Endothelial cell of umbilical vein (primary cell): ENCODE results near the gene OPCML.

Experiments
- CTCF ChIP-seq, 2 donors: IDR thresholded peaks; 1 replicate in 1 of 2; 2 replicates in 1 of 2; pipeline ENCODE4 v1.5.1; 2011; ENCODE audit warnings: low read length in 2 of 2, mild to moderate bottlenecking in 2 of 2, moderate library complexity in 2 of 2, control low read depth in 1 of 2, inconsistent platforms in 1 of 2, low read depth in 1 of 2; ENCODE audit not compliant: insufficient read depth in 1 of 2; ENCODE audit errors: extremely low read depth in 1 of 2
- EZH2 ChIP-seq: IDR thresholded peaks from 2 replicates; pipeline ENCODE4 v1.6.1; 2012; ENCODE audit warnings: borderline replicate concordance, low read depth, mild to moderate bottlenecking, moderate library complexity, low read length, inconsistent platforms; ENCODE audit not compliant: severe bottlenecking
- FOS ChIP-seq: IDR thresholded peaks from 2 replicates; pipeline ENCODE4 v1.6.1; 2011; ENCODE audit warnings: mild to moderate bottlenecking, low read length, moderate library complexity, borderline replicate concordance; ENCODE audit not compliant: insufficient read depth
- MAX ChIP-seq: IDR thresholded peaks from 2 replicates; pipeline ENCODE4 v1.6.1; 2011; ENCODE audit not compliant: insufficient read depth, insufficient read length
- MYC ChIP-seq: IDR thresholded peaks from one replicate; pipeline ENCODE4 v1.6.1; 2011; ENCODE audit warnings: mild to moderate bottlenecking, low read depth, low read length
- POLR2A ChIP-seq: IDR thresholded peaks from 2 replicates; pipeline ENCODE4 v1.6.1; 2012; ENCODE audit warnings: low read depth, mild to moderate bottlenecking, control low read depth, low read length
- POLR2AphosphoS5 ChIP-seq: IDR thresholded peaks from 2 replicates; pipeline ENCODE4 v1.6.1; 2012; ENCODE audit warnings: low read depth, mild to moderate bottlenecking, control low read depth, low read length, moderate library complexity; ENCODE audit not compliant: insufficient read depth

GRCh38 chr11:133173810-133174412 lies 358.4 kb downstream of the OPCML start:
- TF ChIP-seq FOS (no peak), POLR2A (no peak), CTCF (IDR thresholded peaks at IDR 0.05; ENCODE audit: extremely low read depth in 1 of 2, insufficient read depth in 1 of 2, low read depth in 1 of 2, low read length in 2 of 2) (no peak), EZH2 (no peak), MYC (no peak), MAX (no peak), POLR2AphosphoS5 (no peak)
